GM21576 (cell line): Measurements from ENCODE around the gene FN1.

Experiments
- ATAC-seq: cut with Tn5 transposase; IDR thresholded peaks from one replicate; pipeline ENCODE4 v1.9.1; 2021; ENCODE audit warnings: mild to moderate bottlenecking, moderate library complexity; ENCODE audit not compliant: unreplicated experiment

The FN1 gene

DNA sequence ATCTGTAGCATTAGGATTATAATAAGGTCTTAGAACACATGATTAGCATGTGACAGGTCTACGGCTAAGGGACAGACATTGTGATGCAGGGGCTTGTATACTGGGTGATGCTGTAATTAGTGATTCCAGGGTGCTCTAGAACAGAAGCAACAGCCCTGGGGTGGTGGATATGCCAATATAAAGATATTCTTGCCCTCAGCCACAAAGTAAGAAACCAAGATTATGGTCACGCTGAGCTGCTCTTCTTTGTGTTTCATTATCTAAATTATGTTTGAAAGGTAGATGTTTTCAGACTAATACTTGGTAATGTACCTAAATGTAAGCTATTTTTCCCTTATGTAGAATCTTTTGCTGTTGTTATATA lies 45.3 kb downstream of the FN1 start:
- no peak for ATAC-seq

DNA sequence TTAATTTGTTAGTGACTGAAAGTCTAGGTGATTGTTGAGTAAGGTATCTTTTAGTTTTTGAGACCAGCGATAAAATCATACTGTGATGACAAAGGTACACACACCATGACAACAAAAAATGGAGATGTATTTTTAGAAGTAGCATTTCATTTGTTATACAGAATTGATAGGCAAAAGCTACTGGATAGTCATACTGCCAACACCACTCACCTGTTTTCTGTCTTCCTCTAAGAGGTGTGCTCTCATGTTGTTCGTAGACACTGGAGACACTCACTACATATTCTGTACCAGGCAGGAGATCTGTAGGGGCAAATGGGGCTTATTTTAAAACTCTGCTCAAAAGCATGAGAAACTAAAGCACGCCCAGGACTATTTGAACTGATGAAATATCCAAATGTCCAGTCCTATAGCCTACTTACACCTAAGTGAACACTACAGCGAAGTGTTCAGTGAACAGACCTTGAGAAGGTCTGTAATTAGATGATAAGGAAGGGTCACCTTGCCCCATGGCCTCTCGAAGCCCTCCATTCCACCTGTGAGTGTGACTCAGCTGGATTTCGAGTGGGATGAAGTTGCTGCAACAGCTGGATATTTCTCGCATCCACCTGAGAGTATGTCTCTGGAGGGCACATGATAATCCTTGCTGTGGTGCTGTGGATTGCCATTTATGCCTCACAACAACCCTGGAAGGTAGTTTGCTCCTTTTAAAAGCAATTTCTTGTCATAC lies 47.7 kb downstream of the FN1 start:
- ATAC-seq: no peak

DNA sequence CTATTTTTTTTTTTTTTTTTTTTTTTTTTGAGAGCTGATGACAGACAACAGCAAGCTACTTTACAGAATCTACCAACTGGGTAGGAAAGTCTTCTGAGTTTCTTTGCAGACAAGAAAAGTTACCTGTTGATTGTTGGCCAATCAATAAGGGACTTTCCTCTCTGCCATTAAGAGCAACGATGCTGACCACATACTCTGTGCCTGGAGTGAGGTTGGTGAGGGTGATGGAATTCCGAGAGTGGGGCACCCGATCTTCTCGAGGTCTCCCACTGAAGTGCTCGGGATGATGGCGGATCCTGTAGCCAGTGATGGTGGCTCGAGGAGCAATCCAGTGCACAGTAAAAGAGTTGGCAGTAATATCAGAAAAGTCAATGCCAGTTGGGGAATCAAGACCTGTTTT lies 49.3 kb downstream of the FN1 start:
- ATAC-seq: no peak

DNA sequence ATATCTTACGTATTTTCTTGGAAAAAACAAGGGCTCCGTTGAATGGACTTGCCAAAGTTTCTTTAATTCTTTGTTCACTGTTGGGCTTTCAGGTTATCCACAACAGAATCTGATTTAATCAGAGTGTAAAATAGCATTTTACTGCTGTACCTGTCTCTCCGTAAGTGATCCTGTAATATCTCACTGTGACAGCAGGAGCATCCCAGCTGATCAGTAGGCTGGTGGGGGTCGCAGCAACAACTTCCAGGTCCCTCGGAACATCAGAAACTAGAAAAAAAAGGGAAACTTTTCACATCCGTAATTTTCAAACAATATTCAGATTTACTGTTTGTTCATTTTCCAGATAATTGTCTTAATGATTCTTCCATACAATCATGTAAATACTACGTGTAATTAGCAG lies 51.2 kb downstream of the FN1 start:
- no peak for ATAC-seq

DNA sequence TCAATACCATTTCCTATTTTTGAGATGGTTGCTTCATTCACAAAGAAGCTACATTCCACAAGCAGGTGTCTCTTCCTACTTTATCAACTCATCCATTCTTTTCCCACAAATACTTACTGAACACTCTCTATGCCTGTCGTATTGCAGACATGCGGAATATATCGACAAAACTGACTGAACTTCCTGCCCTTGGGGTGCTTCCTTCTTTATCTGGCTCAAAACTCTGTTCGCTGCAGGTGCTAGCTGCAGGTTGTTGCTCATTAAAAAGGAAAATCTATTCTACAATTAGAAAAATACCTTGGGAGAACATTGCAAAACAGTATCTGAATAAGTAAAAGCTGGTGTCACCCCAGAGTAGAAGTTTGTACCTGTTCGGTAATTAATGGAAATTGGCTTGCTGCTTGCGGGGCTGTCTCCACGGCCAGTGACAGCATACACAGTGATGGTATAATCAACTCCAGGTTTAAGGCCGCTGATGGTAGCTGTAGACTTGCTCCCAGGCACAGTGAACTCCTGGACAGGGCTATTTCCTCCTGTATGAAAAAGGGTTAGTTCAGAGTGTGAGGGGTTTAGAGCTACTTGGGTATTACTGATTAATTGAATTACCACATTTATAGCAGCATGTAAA lies 52.1 kb downstream of the FN1 start:
- no peak for ATAC-seq

DNA sequence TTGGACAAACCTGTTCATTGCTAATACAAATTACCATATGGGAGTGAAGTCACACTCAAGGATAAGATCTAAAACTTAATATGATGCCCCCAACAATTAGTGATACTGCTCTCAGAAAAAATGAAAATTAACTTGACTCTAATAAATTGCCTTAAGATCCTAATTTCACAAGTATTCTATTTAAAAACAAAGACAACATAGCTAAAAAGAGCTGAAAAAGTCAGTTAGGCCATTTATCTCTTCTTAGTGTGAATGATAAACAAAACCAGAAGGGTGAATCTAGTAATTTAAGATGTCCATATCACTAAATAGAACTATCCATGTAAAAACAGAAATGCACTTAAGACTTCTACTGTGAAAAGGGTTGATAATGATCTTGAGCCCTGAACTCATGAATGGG lies 53.4 kb downstream of the FN1 start:
- ATAC-seq: no peak

DNA sequence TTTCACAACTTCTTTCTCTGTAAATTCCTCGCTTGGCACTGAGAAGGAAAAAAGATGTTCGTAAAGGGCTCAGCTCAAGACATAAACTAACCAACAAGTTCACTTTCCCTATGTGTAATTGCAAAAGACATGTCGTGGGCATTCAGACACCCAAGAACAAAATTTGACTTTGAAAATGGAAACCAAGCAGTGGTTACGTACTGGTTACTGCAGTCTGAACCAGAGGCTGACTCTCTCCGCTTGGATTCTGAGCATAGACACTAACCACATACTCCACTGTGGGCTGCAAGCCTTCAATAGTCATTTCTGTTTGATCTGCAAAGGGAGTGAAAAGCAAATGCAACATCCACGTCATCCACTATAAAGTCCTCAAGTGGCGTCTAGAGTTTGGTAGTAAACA lies 53.9 kb downstream of the FN1 start:
- ATAC-seq: no peak

DNA sequence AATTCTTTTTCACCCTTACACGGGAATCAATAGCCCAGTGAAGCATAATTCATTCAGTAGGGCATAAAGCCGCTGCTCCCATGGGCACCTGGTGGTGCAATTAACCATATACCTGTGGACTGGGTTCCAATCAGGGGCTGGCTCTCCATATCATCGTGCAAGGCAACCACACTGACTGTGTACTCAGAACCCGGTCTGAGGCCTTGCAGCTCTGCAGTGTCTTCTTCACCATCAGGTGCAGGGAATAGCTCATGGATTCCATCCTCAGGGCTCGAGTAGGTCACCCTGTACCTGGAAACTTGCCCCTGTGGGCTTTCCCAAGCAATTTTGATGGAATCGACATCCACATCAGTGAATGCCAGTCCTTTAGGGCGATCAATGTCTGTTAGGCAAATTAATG lies 55.2 kb downstream of the FN1 start:
- no peak for ATAC-seq

DNA sequence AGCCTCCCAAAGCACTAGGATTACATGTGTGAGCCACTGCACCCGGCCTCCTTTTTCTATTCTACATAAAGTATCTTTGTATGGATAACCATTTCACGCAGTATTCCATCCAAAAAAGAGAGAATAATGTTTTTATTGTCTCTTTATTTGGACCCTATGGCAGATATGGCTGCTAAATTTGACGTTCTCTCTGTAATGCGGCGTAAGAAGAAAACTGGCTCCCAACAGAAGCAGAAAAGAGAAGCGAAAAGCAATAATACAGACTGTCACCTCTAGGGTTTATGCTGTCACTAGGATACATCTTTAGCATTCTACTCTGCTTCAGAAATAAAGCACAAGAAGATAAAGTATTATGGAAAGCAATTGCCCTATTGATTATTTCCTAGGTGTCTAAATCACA lies 55.9 kb downstream of the FN1 start:
- ATAC-seq: no peak

DNA sequence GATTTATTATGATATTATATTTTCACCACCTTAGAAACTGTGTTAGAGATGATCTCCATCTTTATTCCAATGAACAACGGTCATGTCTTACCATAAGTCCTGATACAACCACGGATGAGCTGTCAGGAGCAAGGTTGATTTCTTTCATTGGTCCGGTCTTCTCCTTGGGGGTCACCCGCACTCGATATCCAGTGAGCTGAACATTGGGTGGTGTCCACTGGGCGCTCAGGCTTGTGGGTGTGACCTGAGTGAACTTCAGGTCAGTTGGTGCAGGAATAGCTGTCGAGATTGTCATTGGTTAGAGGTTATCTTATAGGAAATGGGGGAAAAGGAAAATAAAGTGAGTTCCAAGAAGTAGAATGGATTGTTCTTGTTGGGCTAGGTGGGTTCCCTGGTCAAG lies 56.8 kb downstream of the FN1 start:
- no peak for ATAC-seq

DNA sequence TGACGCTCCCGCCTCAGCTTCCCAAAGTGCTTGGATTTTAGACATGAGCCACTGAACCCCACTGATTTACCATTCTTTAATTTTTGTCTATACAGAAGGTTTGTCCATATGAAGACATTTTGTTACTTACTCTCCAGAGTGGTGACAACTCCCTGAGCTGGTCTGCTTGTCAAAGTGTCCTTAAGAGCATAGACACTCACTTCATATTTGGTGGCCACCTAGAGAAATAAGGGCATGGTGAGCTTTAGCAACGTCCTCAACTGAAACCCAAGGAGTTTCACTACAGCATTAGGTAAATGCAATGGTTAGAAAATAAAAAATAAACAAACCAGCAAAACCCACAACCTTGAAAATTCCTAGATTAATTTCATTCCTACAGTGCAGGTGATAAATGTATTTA lies 57.8 kb downstream of the FN1 start:
- ATAC-seq: no peak

DNA sequence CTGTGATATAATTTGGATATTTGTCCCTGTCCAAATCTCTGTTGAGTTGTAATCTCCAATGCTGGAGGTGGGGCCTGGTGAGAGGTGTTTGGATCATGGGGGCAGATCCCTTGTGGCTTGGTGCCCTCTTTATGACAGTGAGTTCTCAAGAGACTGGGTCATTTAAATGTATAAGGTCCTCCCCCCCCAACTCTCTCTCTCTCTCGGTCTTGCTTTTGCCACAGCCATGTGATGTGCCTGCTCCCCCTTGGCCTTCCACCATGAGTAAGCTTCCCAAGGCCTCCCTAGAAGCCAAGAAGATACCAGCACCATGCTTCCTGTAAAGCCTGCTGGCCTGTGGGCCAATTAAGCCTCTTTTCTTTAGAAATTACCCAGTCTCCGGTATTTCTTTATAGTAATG lies 58.6 kb downstream of the FN1 start:
- no peak for ATAC-seq

DNA sequence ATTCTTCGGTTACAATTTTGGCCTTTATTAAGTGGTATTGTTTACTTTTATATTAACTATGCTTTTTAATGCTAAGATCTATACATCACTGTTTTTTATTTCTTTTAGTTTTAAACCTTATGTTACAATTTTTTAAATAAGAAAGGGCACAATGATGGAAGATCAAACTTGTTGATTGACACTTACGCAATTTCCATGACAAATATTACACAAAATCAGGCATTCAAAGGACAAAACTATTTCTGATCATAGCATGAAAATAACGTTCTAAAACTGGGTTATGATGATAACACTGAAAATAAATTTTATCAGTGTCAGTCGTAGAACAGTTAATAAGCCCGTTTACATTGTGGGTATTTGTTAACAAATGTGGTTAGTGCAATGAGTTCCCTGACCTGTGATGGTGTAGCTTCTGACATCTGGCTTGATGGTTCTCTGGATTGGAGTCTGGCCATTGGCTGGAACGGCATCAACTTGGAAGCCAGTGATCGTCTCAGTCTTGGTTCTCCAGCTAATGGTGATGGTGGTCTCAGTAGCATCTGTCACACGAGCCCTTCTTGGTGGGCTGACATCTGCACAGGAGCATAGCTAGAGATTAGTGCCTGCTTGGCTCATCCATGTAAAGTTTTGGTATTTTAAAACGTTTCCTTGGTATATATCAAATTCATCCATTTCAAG lies 59.6 kb downstream of the FN1 start:
- ATAC-seq: no peak

DNA sequence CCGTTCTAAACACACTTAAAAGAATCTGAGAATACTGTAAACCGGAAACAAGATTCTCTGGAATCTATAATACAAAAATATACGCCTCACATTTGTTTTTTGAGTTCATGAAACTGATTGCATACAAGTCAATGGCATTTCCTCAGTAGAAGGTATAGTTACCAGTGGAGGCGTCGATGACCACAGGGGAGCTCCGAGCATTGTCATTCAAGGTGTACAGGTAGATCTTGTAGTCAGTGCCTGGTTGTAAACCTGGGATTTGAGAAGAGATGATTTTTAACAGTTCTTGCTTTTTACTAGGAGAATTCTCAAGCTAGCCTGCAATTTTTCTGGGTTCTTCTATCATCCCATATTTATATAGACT lies 60.4 kb downstream of the FN1 start:
- no peak for ATAC-seq

DNA sequence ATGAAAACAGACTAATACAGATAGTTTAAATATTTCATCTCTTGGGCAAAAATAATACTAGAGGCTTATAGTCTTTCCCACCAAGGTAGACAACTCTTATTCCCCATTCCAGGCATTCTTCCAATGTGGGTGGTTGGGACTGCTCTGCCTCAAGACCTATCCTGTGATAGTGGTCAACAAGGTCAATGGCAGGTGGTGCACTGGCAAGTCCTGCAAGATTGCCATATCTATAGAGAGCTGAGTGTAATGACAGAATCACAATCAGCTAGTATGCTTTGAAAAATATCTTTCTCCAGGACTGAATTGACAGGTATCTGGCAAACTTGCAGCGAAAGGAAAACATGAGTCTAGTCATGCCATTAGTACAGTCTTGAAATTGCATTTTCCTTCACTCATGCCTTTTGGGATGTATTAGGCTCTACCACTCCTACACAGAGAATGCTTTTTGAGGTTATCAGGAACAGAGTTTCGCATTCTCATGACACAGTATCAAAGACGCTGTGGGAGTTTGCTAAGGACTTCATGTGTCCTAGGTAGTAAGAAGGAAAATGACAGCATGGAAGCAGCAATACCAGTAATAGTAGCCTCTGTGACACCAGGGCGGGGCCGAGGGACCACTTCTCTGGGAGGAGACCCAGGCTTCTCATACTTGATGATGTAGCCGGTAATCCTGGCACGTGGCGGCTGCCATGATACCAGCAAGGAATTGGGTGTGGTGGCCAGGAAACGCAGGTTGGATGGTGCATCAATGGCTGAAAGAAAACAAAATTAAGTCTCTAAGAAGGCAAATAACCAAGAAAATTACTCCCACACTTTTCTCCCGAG lies 61.0 kb downstream of the FN1 start:
- no peak for ATAC-seq

DNA sequence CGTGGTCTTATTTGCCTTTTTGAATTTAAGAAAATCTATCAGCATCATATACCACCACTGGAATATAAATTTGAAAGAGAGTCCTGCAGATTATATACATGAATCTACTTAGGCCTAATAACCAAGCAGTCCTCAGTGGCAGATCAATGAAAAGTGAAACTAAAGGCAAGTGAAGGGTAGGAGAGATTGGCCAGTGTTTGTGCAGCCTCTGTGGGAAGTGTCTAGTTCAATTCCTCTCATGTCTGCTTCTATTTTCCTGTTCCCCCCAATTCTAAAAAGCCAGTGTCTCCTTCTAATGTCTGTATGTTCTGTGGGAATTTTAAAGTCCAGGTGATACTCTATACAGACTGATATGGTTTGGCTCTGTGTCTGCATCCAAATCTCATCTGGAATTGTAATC lies 61.9 kb downstream of the FN1 start:
- ATAC-seq: no peak

DNA sequence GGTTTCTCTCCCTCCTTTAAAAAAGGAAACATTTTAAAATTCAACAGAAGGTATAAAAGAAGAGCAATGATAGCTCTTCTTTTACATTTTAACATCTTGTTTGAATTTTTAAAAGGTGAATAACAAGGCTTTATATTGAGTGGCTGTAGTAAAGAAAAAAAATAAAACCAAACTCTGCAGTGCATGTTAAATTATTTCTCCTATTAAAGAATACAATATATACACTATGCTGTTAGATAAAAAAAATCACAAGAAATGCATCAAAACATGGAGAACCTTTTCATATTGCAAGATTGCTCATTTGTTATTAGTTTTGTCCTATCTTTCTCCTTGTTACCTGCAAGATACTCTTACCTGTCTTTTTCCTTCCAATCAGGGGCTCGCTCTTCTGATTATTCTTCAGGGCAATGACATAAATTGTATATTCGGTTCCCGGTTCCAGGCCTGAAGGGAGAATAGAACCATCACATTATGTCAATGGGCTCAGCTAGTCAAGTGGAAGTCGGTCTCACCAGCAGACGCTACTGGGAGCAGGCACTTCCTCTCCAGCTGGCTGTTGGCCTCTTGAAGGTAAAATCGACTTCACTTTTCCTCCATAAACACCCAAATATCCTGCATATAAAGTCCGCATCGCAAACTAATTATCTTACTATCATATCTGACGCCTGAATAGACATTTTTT lies 62.8 kb downstream of the FN1 start:
- no peak for ATAC-seq

DNA sequence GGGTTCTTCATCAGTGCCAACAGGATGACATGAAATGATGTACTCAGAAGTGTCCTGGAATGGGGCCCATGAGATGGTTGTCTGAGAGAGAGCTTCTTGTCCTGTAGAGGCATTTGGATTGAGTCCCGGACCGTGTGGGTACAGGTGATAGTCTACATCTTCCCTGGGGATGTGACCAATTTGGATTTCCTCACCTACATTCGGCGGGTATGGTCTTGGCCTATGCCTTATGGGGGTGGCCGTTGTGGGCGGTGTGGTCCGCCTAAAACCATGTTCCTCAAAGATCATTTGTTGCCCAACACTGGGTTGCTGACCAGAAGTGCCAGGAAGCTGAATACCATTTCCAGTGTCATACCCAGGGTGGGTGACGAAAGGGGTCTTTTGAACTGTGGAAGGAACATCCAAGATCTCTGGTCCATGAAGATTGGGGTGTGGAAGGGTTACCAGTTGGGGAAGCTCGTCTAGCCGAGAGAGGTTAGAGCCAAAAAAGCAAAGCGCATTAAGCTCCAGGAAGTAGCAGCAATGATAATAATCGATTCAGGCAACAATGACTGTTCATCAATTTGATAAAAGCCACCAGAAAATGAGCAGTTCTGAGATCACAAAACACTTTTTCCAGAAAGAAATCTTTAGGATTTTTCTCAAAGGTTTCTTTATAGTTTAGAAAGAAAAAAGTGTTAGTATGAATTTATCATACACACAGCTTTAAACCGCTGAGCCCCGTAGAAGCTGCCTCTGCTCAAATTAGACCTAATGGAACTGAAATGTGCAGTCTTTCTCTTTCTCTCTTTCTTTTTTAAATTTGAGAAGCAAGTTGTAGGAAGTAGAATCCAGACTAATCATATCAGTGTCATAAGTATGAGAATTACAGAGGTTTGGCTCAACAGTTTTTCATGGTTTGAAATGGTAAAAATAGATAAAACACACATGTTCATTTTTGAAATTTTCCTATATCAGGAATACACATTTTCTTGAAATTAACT lies 63.7 kb downstream of the FN1 start:
- no peak for ATAC-seq

DNA sequence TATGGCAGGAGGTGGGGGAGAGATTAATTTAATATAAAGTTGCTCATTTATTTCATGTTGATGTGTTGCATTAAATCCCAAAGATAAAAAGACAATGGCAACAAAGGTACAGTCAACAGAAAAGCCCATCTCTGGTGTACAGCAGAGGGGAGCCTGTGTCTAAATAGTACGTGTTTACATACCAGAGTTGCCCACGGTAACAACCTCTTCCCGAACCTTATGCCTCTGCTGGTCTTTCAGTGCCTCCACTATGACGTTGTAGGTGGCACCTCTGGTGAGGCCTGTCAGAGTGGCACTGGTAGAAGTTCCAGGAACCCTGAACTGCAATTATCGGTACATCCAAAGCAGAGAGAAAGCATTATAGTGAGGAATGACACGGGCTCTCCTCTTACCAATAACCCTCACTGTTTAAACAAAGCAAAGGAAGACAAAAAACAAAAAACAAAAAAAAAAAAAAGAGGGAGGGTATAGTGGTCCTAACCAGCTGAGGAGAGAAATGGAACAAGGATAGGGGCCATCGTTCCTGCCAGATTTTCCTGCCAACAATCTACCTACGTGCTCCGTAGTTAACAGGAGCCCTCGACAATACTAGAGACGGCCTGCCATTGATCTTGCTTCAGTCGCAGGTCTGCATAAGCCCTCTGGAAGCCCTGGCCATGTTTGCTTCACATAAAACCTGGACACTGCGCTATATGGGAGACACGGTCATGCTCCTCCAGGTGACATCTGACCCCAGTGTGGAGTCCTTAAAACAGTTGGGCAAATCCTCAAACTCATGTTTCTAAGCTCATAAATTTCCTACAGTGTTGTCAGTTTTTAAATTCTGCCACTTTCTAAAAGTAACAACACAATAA lies 65.5 kb downstream of the FN1 start:
- ATAC-seq: no peak
